Neural crest cell (in vitro differentiated cells): Measurements from ENCODE around the gene GMDS. TPM values are rescaled to one million over a fixed set of nuclear protein-coding genes. Genes with fewer than 3 reads are reported as not detected.

ENCODE experiments used
- DNase-seq: peaks from one replicate; pipeline ENCODE4 v3.0.0; 2021; ENCODE audit warnings: low read depth, mixed read lengths, low spot score
- H3K27ac Mint-ChIP-seq: one replicate; pipeline ENCODE4 v1.8.0; 2021; ENCODE audit warnings: mild to moderate bottlenecking, mixed read lengths; ENCODE audit not compliant: unreplicated experiment
- H3K27me3 Mint-ChIP-seq: 2 replicates; pipeline ENCODE4 v1.8.0; 2021; ENCODE audit warnings: low read depth, mild to moderate bottlenecking, mixed read lengths
- H3K36me3 Mint-ChIP-seq: 2 replicates; pipeline ENCODE4 v1.8.0; 2021; ENCODE audit warnings: low read depth, mild to moderate bottlenecking, mixed read lengths
- H3K4me1 Mint-ChIP-seq: 2 replicates; pipeline ENCODE4 v1.8.0; 2021; ENCODE audit warnings: mixed read lengths
- H3K4me3 Mint-ChIP-seq: one replicate; pipeline ENCODE4 v1.8.0; 2021; ENCODE audit warnings: mild to moderate bottlenecking, mixed read lengths
- H3K9me3 Mint-ChIP-seq: 2 replicates; pipeline ENCODE4 v1.8.0; 2021; ENCODE audit warnings: mixed read lengths
- total RNA-seq: library from RNA; stranded (reverse); gene quantifications from 2 replicates; pipeline ENCODE4 v1.2.1, GENCODE V29; 2021
- TF ChIP-seq, protein P1 (sequence below): fragments of 200-600 bp; sonication (generic); conservative IDR thresholded peaks from 2 replicates; pipeline ENCODE4 v1.5.0; 2021; ENCODE audit warnings: antibody characterized with exemption, mild to moderate bottlenecking

Gene GMDS
- total RNA-seq, 1 donor from 2014 or later, result 16.1 TPM

DNA sequence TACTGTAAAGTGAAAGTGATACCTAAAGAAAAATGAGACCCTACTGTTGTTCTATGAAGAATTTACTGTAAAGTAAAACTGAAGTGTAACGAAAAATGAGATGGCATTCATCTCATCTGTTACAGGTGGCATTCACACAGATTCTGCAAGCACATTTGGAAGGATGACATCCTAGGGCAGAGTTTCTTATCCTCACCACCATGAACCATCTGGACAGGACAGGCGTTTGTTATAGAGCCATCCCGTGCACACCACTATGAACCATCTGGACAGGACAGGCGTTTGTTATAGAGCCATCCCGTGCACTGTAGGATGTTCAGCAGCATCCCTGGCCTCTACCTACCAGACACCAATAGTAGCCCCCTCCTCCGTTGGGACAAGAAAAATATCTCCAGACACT is 294.8 kb downstream of the GMDS start:
- Mint-ChIP-seq H3K4me1 (no peaks in the 10 kb centered on the region), H3K27ac (no peak overlapping the region), H3K9me3 (no peaks in the 10 kb centered on the region), H3K36me3 (no peaks in the 10 kb centered on the region), H3K27me3 (no peaks in the 10 kb centered on the region), H3K4me3 (no peak overlapping the region)
- DNase-seq, result no peak
- TF ChIP-seq, protein P1, sequence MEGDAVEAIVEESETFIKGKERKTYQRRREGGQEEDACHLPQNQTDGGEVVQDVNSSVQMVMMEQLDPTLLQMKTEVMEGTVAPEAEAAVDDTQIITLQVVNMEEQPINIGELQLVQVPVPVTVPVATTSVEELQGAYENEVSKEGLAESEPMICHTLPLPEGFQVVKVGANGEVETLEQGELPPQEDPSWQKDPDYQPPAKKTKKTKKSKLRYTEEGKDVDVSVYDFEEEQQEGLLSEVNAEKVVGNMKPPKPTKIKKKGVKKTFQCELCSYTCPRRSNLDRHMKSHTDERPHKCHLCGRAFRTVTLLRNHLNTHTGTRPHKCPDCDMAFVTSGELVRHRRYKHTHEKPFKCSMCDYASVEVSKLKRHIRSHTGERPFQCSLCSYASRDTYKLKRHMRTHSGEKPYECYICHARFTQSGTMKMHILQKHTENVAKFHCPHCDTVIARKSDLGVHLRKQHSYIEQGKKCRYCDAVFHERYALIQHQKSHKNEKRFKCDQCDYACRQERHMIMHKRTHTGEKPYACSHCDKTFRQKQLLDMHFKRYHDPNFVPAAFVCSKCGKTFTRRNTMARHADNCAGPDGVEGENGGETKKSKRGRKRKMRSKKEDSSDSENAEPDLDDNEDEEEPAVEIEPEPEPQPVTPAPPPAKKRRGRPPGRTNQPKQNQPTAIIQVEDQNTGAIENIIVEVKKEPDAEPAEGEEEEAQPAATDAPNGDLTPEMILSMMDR, result no peak

DNA sequence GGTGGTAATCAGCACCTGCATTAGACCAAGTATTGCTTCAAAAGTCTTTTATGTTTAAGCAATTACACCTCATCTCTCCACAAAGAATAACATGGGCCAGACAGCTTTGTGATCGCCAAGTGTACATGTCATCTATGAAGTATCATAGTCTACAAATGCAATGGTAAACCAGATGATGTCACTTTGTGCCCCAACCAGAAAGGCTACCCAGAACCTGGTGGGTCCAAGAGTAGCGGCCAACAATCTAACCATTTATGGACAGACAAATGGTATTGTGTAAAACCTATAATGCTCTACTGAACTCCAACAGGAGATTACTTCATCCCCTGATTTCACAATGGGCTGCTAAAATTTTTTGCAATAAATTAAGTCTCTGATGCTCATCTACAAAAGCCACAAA is 295.9 kb downstream of the GMDS start:
- Mint-ChIP-seq H3K4me3 (no peak overlapping the region), H3K27me3 (no peaks in the 10 kb centered on the region), H3K36me3 (no peaks in the 10 kb centered on the region), H3K4me1 (no peaks in the 10 kb centered on the region), H3K27ac (no peak overlapping the region), H3K9me3 (no peaks in the 10 kb centered on the region)
- DNase-seq, result no peak
- TF ChIP-seq, protein P1, result no peak

DNA sequence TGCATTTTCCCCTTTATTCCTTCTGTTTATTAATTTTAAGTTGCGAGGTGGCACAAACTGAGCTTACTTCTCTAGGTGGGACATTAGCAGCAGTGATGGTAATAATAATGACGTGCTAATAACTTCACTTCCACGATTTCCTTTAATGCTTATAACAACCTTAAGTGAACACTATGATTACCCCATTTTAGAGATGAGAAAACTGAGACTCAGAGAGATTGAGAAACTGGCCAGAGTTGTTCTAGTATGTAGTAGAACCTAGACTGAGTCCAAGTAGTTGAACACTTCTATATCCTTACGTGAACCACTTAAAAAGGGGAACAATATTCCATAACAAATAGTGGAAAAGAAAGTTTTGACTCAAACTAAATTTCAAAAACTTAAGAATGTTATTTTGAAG is 297.5 kb downstream of the GMDS start:
- TF ChIP-seq, protein P1, result no peak
- Mint-ChIP-seq H3K4me1 (no peaks in the 10 kb centered on the region), H3K9me3 (no peaks in the 10 kb centered on the region), H3K36me3 (no peaks in the 10 kb centered on the region), H3K27me3 (no peaks in the 10 kb centered on the region), H3K4me3 (no peak overlapping the region), H3K27ac (no peak overlapping the region)
- DNase-seq, result no peak

DNA sequence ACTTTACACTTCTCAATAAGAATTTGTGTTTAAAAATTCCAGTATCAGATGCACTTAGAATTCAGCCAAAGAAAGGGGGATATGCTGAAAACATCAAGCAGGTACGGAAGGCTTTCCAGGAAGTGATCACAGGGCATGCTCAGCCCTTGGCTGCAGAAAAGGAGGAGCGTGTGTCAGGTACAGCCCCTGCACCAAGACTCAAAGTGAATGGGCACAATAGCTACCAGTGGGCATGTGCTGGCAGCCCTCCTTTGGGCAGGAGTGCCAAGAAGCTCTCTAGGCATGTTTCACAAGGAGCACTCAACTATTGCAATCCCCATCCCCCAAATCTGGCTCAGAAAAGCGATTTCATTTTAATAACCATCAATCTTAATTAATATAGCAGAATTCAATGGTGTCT is 298.8 kb downstream of the GMDS start:
- H3K27me3 Mint-ChIP-seq, result no peaks in the 10 kb centered on the region

DNA sequence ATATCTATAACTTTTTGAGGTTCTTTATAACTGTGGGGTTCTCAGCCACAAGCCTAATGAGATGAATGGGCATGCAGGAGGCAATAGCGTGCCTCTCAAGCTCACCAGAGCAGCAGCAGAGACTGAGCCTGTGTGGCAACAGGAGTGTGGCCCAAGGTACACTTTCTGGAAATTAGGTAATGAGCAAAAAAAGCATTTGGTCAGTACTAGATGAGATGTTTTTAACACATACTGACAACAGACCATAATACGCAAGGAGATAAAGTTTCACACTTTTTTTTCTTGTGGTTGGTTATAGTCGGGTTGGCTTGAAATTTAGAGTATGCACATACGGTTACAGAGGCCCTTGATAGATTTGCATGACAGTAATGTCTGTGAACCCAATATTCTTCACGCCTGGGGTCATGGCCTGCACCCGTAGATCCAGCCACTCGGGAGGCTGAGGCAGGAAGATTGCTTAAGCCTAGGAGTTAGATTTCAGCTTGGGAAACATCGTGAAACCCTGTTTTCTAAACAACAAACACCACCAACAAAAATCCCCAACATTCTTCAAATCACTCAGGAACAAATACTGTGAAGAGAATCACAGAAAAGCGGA is 300.1 kb downstream of the GMDS start:
- DNase-seq, result no peak
- TF ChIP-seq, protein P1, result no peak
- Mint-ChIP-seq H3K36me3 (no peaks in the 10 kb centered on the region), H3K4me3 (no peak overlapping the region), H3K9me3 (no peaks in the 10 kb centered on the region), H3K27ac (no peak overlapping the region), H3K4me1 (no peaks in the 10 kb centered on the region), H3K27me3 (no peaks in the 10 kb centered on the region)

More for the DNA sequence above, 298.8 kb downstream of the GMDS start:
- DNase-seq, result no peak
- Mint-ChIP-seq H3K9me3 (no peaks in the 10 kb centered on the region), H3K27ac (no peak overlapping the region), H3K4me3 (no peak overlapping the region), H3K36me3 (no peaks in the 10 kb centered on the region), H3K4me1 (no peaks in the 10 kb centered on the region)
- TF ChIP-seq, protein P1, result no peak
